Suprapubic skin (tissue), 4 donors: ENCODE data around the gene ACP7.

Source experiments
- CTCF ChIP-seq, 2 donors: fragments of 200-600 bp in 1 of 2; fragments of 450-650 bp in 1 of 2; sonication (generic) in 1 of 2; IDR thresholded peaks; one replicate each; pipeline ENCODE4 v1.5.1; 2016 to 2019; ENCODE audit warnings: antibody characterized with exemption in 2 of 2, mild to moderate bottlenecking in 1 of 2, moderate library complexity in 1 of 2
- POLR2A ChIP-seq, 2 donors: fragments of 450-650 bp; IDR thresholded peaks; one replicate each; pipeline ENCODE4 v1.6.1; 2017; ENCODE audit warnings: antibody characterized with exemption in 2 of 2, mild to moderate bottlenecking in 2 of 2, moderate library complexity in 2 of 2
- POLR2AphosphoS5 ChIP-seq, 3 donors: sonication (generic); formaldehyde crosslinking; IDR thresholded peaks; one replicate each; pipeline ENCODE4 v1.6.1; 2017; ENCODE audit warnings: antibody characterized with exemption in 3 of 3

GRCh38 chr19:39133431-39134270 is 49.5 kb downstream of the ACP7 start:
- TF ChIP-seq POLR2A (IDR thresholded peaks at IDR 0.05) (no peak), CTCF (IDR thresholded peaks at IDR 0.05) (no peak), POLR2AphosphoS5 (IDR thresholded peaks at IDR 0.05) (no peak)
